Gastroesophageal sphincter (tissue), 2 donors: ENCODE measurements around the gene RBP3.

Source experiments
- POLR2A ChIP-seq, 2 donors: fragments of 450-650 bp; IDR thresholded peaks; one replicate each; pipeline ENCODE4 v1.6.1; 2017; ENCODE audit warnings: antibody characterized with exemption in 2 of 2, mild to moderate bottlenecking in 2 of 2, moderate library complexity in 1 of 2
- POLR2AphosphoS5 ChIP-seq: sonication (generic); formaldehyde crosslinking; IDR thresholded peaks from one replicate; pipeline ENCODE4 v1.6.1; 2017; ENCODE audit warnings: antibody characterized with exemption

DNA sequence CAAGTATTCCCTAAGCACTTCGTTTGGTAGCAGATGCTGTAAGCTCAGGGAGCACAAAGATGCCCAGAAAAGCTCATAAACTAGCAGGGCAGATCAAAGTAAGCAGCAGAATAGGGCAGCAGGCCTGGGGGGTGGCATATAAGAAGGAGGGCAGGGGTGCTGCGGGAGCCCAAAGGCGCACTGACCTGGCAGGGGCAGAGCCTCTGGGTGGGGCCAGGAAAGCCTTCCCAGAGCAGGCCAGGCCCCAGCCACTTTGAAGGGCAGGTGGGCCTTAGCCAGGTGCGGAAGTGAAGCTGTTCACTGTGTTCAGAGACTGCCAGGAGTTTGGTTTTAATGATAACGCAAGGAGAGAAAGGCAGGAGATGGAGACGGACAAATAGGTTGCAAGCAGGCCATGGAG, 44.3 kb upstream of the RBP3 start:
- TF ChIP-seq POLR2A (IDR thresholded peaks at IDR 0.05), result no peak
- TF ChIP-seq POLR2AphosphoS5, result no peak
